A549 (cell line): ENCODE data around the gene PRKD1.

ENCODE experiments used
- CBX2 ChIP-seq: fragments of 200-600 bp; sonication (generic); IDR thresholded peaks from 2 replicates; pipeline ENCODE4 v1.6.1; 2016; ENCODE audit warnings: low read depth, mild to moderate bottlenecking, borderline replicate concordance
- CEBPB ChIP-seq, 2 experiments: fragments of >200 bp in 1 of 2; sonication (Bioruptor Twin) in 1 of 2; formaldehyde crosslinking in 1 of 2; IDR thresholded peaks; 2 replicates each; pipeline ENCODE4 v1.6.1; 2012 to 2016
- CTCF ChIP-seq: fragments of >200 bp; sonication (Bioruptor Twin); formaldehyde crosslinking; IDR thresholded peaks from 3 replicates; pipeline ENCODE4 v1.5.1; 2016
- EP300 ChIP-seq, 2 experiments: fragments of >200 bp; sonication (Bioruptor Twin); formaldehyde crosslinking; IDR thresholded peaks; 2 replicates in 1 of 2; 3 replicates in 1 of 2; pipeline ENCODE4 v1.6.1; 2016 to 2017
- FOSL2 ChIP-seq, 2 experiments: fragments of 450-650 bp in 1 of 2; fragments of >200 bp in 1 of 2; sonication (Bioruptor Twin) in 1 of 2; formaldehyde crosslinking; IDR thresholded peaks; 2 replicates each; pipeline versions ENCODE4 v1.5.0 to v1.6.1; 2016 to 2020; ENCODE audit warnings: mild to moderate bottlenecking in 1 of 2, moderate library complexity in 1 of 2
- MAZ ChIP-seq: fragments of 150-350 bp; IDR thresholded peaks from 2 replicates; pipeline ENCODE4 v1.6.1; 2014; ENCODE audit warnings: antibody characterized with exemption, low read depth, low read length, borderline replicate concordance
- NPAS2 ChIP-seq: fragments of 250-450 bp; sonication (Bioruptor Pico); IDR thresholded peaks from 2 replicates; pipeline ENCODE4 v1.8.0; 2022; ENCODE audit warnings: mild to moderate bottlenecking, moderate library complexity, borderline replicate concordance
- NR3C1 ChIP-seq: fragments of >200 bp; sonication (Bioruptor Twin); formaldehyde crosslinking; IDR thresholded peaks from 3 replicates; pipeline ENCODE4 v1.6.1; 2017
- POLR2A ChIP-seq: IDR thresholded peaks from 2 replicates; pipeline ENCODE4 v1.6.1; 2012; ENCODE audit warnings: mild to moderate bottlenecking, low read length
- POLR2AphosphoS2 ChIP-seq: conservative IDR thresholded peaks from 2 replicates; pipeline ENCODE4 v1.6.1; 2012; ENCODE audit warnings: low read length, improper control_type of control experiment, inconsistent platforms
- RAD21 ChIP-seq, 2 experiments: fragments of >200 bp in 1 of 2; sonication (Bioruptor Twin) in 1 of 2; formaldehyde crosslinking in 1 of 2; IDR thresholded peaks in 1 of 2; conservative IDR thresholded peaks in 1 of 2; 2 replicates in 1 of 2; 3 replicates in 1 of 2; pipeline ENCODE4 v1.6.1; 2012 to 2018; ENCODE audit warnings: inconsistent platforms in 1 of 2
- RNF2 ChIP-seq: fragments of 200-600 bp; sonication (generic); IDR thresholded peaks from 2 replicates; pipeline ENCODE4 v1.6.1; 2016; ENCODE audit warnings: low read depth, mild to moderate bottlenecking, antibody characterized with exemption, moderate library complexity, borderline replicate concordance
- SMC3 ChIP-seq: fragments of >200 bp; sonication (Bioruptor Twin); formaldehyde crosslinking; IDR thresholded peaks from 3 replicates; pipeline ENCODE4 v1.6.1; 2018; ENCODE audit warnings: inconsistent platforms
- TF ChIP-seq, protein P1 (sequence below): fragments of 450-650 bp; IDR thresholded peaks from 2 replicates; pipeline ENCODE4 v1.6.1; 2014; ENCODE audit warnings: antibody characterized with exemption

DNA sequence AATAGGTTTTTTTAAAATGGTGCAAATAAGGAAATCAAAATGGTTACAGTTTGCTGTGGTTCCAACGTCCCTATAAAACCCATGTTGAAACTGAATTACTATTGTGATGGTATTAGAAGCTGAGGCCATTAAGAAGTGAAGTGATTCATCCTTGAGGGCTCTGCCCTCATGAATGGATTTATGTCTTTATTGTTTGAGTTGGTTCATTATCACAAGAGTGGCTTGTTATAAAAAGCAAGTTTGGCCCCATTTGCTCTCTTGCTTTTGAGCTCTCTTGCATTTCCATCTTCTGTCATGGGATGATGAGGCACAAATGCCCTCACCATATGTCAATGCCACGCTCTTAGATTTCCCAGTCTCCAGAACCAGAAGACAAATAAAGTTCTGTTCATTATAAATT, 62.3 kb downstream of the PRKD1 start:
- TF ChIP-seq CEBPB (IDR thresholded peaks at IDR 0.05) (no peak), CTCF (no peak), EP300 (IDR thresholded peaks at IDR 0.05) (no peak), SMC3 (no peak), NR3C1 (no peak), RNF2 (no peak), MAZ (no peak), RAD21 (conservative IDR thresholded peaks at IDR 0.05 in 1 of 2, IDR thresholded peaks at IDR 0.05 in 1 of 2) (no peak), NPAS2 (CRISPR knock-in tag) (no peak), FOSL2 (IDR thresholded peaks at IDR 0.05) (no peak), FOSL2 (CRISPR knock-in tag; IDR thresholded peaks at IDR 0.05) (no peak), POLR2AphosphoS2 (no peak), CBX2 (no peak), POLR2A (no peak)
- TF ChIP-seq, protein P1, sequence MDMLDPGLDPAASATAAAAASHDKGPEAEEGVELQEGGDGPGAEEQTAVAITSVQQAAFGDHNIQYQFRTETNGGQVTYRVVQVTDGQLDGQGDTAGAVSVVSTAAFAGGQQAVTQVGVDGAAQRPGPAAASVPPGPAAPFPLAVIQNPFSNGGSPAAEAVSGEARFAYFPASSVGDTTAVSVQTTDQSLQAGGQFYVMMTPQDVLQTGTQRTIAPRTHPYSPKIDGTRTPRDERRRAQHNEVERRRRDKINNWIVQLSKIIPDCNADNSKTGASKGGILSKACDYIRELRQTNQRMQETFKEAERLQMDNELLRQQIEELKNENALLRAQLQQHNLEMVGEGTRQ = no peak
